NCI-H128 (cell line): ENCODE results near the gene SMARCA2.

Experiments
- DNase-seq: peaks from one replicate; lab custom pipeline; 2025; ENCODE audit not compliant: unreplicated experiment; lab: John Stamatoyannopoulos, UW

SMARCA2 gene

DNA sequence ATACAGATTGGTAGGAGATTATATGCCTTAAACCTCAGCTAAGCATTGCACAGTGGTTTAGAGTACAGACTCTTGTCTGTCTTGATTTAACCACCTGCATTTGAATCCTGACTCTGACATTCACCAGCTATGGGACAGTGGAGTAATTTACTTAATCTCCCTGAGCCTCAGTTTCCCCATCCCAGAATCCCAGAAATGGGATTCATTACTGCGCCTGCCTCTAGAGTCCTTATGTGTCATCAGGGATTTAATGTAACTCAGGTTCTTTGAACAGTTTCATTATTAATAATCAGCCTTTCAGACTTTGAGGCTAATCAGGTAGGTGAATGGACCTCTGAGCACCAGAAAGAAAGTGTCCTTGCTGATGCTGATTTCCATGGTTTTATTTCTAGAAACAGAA lies 149.1 kb downstream of the SMARCA2 start:
- DNase-seq = no peak

DNA sequence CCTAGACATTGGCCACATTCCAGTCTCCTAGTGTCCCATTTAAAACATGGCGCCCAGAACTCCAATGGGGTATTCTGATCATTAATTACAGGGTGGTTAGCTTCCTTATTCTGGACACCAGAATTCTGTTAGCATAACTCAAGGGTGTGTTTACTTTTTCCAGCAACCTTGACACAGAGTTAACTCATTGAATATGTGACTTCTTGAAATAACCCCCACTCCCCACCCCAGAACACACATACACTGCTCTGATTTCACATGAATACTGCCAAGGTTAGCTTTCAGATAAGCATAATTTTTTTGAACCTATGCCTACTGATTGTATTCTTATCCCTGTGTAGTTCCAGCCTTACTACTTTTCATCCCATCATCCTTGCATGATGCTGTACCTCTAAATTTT lies 151.1 kb downstream of the SMARCA2 start:
- no peak for DNase-seq

DNA sequence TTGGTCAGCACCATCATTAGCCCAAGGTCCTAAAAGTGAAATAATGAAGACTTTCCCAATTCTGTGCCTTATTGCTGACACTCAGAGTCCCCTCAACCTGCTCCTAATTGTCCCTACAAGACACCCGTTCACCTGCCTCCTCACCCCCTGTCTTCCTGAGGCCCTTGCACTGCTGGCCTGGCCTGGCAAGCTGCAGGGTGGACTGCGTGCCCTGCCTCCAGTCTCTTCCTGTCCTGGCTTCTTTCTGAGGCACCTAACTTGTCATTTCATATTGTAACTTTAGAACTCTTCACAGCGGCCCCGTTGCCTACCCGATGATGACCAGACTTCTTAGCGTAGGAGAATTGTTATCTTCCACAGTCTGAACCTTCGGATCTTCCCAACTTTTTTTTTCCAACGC lies 153.9 kb downstream of the SMARCA2 start:
- DNase-seq = no peak

DNA sequence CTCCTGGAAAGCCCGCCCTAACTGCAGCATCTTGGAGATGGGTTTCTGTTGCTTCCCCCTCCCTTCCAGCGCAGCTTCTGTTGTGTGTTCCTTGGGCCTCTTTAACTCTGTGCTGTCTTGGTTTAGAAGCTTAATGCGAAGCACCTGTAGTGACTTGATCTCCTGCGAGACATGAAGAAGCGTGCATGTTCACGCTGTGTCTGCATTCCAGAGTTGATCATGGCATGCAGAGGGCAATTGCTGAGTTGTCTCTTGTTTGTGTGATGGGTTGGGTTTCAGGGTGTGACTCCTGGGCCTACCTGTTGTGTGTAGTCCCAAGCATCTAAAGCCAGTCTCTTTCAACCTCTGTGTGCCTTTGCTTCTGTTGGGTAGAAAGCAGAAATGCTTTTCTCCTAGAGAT lies 155.6 kb downstream of the SMARCA2 start:
- DNase-seq = no peak

DNA sequence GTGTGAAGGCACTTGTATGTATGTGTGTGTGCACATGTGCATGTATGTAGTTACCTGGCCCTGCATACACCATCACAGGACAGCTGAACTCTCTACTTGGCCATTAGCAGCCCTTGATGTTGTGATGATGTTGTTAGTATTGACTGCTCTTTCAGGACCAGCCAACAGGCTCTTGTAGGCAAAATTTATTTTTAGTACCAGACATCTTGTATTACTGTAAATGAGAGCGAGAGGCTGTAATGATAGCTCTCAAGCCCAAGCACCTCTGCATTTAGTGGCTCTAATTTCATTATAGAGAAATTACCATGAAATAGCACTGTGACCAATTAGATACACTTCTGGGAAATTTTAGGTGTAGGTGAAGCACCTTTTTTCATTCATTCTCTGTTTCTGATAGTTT lies 158.0 kb downstream of the SMARCA2 start:
- no peak for DNase-seq

DNA sequence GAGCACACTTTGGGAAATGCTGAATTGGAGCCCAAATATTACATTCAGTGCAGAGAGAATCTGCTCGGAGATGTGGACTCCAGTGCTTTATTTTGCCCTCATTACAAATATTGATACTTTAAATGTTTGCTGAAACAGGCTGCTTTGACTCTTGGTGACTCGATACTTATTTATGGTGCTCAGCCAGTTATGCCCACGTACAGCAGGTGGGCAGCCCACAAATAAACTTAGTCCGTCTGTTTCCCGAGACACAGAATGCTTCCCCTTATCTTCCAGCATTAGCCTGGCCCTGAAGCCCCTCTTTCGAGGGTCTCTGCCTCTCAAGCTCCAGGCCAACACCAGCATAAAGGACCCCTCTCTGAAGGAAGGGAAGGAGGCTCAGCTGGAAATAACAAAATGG lies 158.7 kb downstream of the SMARCA2 start:
- DNase-seq = no peak

DNA sequence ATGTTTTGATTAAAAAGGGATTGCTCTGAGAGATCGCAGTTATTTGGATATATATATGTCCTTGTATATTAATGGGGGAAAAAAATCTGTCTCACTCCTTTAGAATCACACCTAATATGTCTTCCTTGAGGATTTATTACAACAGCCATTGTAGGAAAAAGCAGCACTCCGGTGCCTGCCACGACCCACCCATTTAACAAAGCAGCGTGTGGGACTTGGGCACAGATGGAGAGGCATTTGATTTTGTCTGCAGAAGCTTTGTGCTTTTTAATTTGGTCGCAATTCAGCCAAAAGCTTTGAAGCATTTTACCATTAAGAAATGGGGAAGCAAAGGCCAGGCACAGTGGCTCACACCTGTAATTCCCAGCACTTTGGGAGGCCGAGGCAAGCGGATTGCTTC lies 159.2 kb downstream of the SMARCA2 start:
- DNase-seq = no peak

DNA sequence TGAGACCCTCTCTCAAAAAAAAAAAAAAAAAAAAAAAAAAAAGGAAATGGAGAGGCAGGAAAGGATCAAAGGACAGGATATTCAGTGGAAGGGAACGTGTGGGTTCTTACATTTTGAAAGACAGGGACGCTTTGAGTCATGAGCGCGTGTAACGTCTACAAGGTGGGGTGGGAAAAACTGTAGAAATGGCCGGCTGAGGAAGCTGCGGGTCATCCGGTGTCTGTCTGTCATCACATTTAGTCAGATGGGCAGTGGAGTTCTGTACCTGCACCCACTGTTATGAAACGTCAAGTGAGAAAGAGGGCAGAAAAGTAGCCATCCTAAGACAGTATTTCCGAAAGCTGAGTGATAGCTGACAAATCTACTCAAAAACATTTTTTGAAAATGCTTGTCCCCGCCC lies 159.8 kb downstream of the SMARCA2 start:
- no peak for DNase-seq

DNA sequence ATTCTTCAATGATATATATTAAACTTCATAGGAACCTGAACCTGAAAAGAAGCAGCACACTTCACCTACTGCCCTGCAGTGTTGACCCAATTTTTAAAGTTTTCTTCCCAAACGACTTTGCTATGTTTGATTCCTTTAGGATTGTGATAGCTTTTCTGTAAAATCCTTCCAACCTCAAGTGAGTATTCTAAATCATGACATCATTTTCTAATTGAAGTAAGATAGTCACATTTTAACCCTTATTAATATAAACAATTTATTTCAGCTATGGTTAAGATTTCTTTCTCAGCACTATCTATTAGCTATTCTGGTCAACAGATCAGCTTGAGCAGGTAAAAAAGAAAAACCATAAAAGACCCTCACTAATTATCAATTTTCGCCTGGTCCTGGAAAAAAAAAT lies 162.0 kb downstream of the SMARCA2 start:
- no peak for DNase-seq

DNA sequence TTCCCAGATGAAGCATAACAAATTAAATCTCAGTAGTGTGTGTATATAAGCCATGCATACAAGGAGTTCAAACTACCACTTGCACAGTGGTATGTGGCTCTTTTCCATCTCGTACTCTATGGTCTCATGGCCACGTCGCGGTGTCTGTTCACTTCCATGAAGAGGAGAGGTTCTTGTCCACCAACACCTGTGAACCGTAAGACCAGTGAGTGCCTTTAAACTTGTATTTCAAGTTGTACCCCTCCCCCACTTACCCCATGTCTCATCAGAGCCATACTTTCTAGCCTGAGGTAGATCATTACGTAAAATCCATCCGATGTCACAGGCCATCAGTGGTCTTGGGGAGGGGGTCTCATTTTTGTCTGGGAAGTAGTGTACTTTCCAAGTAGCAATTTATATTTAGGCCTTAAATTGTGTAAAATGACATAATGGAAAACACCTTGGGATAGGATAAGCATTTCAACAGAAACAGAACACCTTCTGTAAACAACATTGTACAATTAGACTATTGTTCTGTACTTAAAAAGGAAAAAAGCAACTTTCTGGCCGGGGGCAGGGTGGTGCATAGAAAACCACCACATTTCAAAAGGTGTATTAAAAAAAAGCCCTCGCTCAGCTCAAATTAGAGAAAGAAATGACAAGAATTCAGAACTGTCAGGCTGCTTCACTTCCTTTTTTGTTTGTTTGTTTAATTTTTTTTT lies 163.0 kb downstream of the SMARCA2 start:
- DNase-seq = no peak

DNA sequence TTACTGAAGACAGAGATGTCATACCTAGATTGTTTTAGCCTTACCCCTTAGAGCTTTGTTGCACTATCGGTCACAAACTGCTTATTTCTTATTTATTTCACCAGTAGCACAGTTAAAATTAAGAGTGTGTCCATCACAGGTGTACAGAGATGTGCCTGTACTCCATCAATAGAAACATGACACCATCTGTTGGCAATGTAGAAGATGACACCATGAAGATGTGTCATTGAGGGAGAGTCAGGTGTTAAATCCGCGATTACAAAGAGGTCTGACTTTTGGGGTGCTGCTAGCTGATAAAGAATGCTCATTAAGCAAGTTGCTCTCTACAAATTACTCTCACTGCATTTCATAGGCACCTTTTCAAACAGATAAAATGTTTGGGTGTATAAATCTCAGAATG lies 164.4 kb downstream of the SMARCA2 start:
- no peak for DNase-seq

DNA sequence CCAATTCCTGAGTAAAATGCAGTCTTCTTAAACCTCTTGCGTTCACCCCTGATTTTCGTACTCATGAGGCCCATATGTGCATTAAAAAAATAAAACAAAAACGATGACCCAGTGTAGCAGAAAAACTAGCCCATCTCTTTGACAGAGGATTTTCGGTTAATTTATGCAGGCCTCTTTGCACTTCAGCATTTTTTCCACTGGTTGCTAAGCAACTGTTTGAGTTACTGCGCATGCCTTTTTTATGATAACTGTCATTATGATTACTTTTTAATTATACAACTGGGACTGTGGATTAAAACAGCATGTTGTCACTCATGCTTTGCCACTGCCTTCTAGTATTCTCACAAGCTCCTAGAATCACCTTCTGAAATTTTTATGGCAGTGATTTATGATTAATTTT lies 165.0 kb downstream of the SMARCA2 start:
- DNase-seq = no peak

DNA sequence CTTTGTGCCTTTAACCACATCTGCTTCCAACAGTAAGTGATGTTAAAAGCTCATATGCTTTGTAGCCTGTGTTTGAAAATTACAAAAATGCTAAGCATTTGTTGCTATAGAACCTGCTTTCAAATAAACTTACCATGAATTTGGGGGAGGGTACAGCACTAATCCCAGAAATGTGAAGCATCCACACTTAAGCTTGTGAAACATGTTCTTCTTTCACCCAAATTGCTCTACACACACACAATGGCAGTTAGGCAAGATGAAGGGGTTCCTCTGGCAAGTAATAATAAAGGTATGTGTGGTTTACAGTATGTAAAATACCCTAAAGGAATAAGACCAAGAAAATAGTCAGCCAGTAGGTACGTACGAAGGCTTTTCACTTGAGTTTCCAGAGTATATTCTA lies 165.6 kb downstream of the SMARCA2 start:
- DNase-seq = no peak

DNA sequence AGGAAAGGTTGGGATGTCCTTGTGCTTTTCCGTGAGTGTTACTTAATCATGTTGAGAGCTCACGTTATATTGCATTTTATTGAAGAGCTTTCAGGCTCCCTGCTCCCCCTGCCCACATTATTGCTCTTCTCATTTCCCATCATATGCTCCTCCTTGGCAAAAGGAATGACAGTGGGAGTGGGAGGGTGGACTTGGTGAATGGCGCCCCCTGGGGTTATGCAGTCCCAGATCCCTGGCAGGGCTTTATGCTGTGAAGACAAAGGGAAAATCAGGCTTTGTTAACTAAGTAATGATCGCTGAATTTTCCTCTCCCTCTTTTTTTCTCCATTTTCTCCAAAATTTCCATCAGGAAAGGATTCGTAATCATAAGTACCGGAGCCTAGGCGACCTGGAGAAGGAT lies 166.6 kb downstream of the SMARCA2 start:
- DNase-seq = no peak

DNA sequence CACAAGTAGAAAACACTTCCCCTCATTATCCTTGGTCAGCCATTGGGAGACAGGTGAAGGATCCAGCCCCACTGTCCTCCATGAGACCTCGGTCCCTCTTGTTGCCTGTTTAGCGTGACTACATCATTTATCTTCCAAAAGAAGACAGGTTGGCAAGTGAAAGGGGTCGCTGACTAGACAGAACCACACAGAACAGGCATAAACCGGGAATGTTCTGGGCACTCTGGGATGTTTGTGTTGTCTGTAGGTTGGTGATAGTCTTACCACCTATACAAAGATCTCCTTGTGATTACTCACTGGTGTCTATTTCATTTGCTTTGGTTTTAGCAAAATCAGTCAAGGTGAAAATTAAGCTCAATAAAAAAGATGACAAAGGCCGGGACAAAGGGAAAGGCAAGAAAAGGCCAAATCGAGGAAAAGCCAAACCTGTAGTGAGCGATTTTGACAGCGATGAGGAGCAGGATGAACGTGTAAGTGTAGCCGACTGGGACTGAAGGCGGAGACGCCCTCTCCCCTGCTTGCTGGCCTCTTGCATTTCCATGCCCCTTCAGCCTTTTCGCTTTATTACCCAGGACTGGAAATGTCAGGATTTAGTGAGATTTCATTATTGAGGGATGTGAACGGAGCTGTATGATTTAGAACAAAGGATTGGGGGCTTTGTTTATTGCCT lies 175.9 kb downstream of the SMARCA2 start:
- no peak for DNase-seq

DNA sequence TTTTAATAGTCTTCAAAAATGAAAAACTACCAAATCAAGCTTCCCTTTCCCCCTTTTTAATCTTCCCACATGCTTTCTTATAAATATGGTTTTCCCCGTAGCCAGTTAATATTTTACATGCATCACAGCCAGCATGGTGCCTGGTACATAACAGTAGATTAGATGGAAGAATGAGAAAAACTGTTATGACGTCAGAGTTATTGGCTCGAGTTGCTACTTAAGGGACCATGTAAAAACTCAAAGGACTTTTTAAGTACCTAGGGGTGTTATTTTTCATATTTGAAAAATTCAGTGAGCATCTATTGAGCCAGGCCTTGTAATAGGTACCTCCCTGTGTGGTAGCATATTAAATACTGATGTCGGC lies 176.4 kb downstream of the SMARCA2 start:
- no peak for DNase-seq

DNA sequence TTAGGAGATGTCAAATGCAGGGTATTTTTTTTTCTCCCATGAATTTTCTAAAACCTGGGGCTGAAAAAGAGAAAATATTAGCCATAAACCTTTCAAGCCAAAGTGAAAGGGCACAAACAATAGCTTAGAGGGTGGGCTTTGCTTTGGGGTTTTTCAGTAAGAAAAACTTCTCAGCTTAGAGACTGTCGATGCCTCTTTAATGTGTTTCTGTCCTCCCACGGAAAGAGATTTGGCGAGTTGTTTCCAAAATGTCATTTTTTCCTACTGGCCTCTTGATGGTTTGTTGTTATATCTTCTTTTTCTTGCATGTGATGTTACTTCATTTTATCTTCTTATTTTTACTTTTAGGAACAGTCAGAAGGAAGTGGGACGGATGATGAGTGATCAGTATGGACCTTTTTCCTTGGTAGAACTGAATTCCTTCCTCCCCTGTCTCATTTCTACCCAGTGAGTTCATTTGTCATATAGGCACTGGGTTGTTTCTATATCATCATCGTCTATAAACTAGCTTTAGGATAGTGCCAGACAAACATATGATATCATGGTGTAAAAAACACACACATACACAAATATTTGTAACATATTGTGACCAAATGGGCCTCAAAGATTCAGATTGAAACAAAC lies 177.3 kb downstream of the SMARCA2 start:
- no peak for DNase-seq

DNA sequence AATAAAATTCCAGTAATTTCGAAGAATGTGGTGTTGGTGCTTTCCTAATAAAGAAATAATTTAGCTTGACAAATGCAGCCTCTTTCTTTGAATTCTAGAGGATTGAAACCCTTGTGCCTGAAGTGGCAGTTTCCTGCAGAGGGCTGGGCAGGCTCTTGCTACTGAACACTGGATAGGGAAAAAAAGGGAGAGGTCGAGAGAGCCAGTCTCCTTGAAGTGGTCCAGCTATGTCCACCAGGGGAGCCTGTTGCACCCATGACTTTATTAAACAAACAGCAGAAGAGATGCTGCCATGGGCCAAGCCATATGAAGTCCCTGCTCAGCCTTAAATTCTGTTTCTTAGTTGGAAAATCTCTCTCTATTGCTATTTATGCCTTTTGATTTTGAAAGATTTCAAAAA lies 178.4 kb downstream of the SMARCA2 start:
- no peak for DNase-seq

DNA sequence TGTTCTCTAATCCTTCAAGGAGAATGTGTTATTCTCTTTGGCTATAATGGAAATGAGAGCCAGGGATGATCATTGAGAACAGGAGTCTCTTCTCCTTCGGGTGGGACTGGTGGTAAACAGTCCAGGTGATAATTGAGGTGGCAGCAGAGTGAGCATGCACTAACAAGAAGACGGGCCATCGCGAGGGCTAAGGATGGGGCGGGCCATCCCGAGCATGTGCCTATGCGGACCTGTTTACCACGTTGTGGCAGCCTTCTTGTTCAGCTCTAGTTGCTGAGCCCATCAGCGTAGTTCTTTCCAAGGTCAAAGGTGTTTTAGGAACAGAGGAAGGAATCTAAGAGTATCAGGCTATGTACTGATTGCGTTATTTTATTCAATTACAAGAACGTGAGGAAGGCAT lies 180.1 kb downstream of the SMARCA2 start:
- DNase-seq = no peak

DNA sequence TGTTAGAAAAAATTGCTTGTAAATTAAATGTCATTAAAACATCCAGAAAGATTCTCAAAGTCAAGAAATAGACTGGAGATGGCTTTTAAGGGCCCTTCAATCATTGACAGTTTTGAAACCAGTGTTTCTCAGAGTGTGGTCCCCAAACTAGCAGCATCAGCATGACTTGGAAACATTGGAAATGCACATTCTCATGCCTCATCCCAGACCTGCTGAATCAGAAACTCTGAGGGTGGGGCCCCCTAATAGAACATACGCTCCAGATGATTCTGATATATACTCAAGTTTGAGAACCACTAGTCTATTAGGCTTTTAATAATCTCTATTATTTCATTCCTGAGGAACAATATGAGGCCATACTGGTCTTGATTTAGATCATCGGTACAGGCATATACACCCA lies 181.6 kb downstream of the SMARCA2 start:
- DNase-seq = no peak

DNA sequence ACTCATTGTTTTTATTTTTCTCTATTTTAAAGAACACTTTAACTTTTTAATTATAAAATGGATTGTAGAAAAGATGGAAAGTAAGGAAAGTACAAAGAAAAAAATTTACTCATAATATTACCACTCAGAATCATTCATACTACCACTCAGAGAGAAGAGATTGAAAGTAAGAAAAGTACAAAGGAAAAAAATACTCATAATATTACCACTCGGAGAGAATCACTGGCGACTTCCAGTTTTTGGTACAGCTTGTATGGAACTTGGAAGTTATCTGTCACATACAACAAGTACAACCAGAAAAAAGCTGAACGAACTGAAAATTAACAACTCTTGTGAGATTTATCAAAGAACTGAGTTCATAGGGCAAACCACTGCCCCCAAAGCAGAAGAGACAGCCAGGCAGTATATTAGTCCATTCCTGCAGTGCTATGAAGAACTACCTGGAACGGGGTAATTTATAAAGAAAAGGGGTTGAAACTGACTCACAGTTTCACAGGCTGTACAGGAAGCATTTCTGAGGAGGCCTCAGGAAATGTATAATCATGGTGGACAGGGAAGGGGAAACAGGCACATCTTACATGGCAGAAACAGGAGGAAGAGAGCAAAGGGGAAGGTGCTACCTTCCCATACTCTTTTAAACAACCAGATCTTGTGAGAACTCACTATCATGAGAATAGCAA lies 183.9 kb downstream of the SMARCA2 start:
- DNase-seq = no peak
